WERI-Rb-1 (cell line): ENCODE results near the gene USP54.

Source experiments
- DNase-seq: peaks from one replicate; pipeline ENCODE4 v3.0.0-alpha.2; 2020
- H3K27ac ChIP-seq: fragments of 250-450 bp; sonication (Bioruptor Pico); 2 replicates; pipeline ENCODE4 v1.5.1; 2020; ENCODE audit warnings: mild to moderate bottlenecking, moderate library complexity
- H3K27me3 ChIP-seq: fragments of 250-450 bp; sonication (Bioruptor Pico); 2 replicates; pipeline ENCODE4 v1.5.1; 2021; ENCODE audit warnings: mild to moderate bottlenecking, low read depth, moderate library complexity; ENCODE audit not compliant: insufficient read depth, severe bottlenecking
- H3K36me3 ChIP-seq: fragments of 250-450 bp; sonication (Bioruptor Pico); 2 replicates; pipeline ENCODE4 v1.5.1; 2020; ENCODE audit warnings: mild to moderate bottlenecking, moderate library complexity
- H3K4me3 ChIP-seq: 2 replicates; pipeline ENCODE4 v1.5.1; 2011; ENCODE audit warnings: low read depth, mild to moderate bottlenecking, control low read depth, low read length
- H3K9me3 ChIP-seq: fragments of 250-450 bp; sonication (Bioruptor Pico); 2 replicates; pipeline ENCODE4 v1.5.1; 2021; ENCODE audit warnings: mild to moderate bottlenecking, moderate library complexity; ENCODE audit not compliant: severe bottlenecking
- TF ChIP-seq, protein P1 (sequence below): IDR thresholded peaks from 2 replicates; pipeline ENCODE4 v1.5.1; 2011; ENCODE audit warnings: low read depth, mild to moderate bottlenecking, control low read depth, inconsistent platforms, low read length

The USP54 gene

DNA sequence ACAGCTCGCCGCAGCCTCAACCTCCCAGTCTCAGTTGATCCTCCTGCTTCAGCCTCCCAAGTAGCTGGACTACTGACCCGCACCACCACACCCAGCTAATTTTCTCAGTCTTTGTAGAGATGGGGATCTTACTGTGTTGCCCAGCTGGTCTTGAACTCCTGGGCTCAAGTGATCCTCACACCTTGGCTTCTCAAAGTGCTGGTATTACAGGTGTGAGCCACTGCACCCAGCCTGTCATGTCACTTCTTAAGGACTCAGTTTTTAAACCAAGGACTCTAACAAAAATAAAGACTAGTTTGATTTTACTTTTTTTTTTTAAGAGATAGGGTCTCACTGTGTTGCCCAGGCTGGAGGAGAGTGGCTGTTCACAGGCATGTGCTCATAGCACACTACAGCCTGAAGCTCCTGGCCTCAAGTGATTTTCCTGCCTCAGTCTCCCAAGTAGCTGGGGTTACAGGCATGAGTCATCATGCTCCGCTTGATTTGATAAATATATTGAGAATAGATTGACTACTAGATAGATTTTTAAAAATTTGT lies 78.9 kb downstream of the USP54 start:
- Histone ChIP-seq H3K27ac (no peak overlapping the region), H3K9me3 (no peaks in the 10 kb centered on the region), H3K4me3 (no peak overlapping the region), H3K36me3 (peaks cover 8% of the 10 kb centered on the region), H3K27me3 (no peaks in the 10 kb centered on the region)
- TF ChIP-seq, protein P1, sequence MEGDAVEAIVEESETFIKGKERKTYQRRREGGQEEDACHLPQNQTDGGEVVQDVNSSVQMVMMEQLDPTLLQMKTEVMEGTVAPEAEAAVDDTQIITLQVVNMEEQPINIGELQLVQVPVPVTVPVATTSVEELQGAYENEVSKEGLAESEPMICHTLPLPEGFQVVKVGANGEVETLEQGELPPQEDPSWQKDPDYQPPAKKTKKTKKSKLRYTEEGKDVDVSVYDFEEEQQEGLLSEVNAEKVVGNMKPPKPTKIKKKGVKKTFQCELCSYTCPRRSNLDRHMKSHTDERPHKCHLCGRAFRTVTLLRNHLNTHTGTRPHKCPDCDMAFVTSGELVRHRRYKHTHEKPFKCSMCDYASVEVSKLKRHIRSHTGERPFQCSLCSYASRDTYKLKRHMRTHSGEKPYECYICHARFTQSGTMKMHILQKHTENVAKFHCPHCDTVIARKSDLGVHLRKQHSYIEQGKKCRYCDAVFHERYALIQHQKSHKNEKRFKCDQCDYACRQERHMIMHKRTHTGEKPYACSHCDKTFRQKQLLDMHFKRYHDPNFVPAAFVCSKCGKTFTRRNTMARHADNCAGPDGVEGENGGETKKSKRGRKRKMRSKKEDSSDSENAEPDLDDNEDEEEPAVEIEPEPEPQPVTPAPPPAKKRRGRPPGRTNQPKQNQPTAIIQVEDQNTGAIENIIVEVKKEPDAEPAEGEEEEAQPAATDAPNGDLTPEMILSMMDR, result no peak
- DNase-seq, result no peak

GRCh38 chr10:73509695-73510094 lies 81.4 kb downstream of the USP54 start:
- H3K27me3 ChIP-seq, result no peaks in the 10 kb centered on the region
- H3K36me3 ChIP-seq, result no peaks in the 10 kb centered on the region; the same call in 1 of the 2 replicates
- TF ChIP-seq, protein P1, result no peak
- no peak for DNase-seq
- no peak overlapping the region for H3K27ac ChIP-seq
- no peak overlapping the region for H3K4me3 ChIP-seq
- no peaks in the 10 kb centered on the region for H3K9me3 ChIP-seq

GRCh38 chr10:73506491-73506890 lies 84.7 kb downstream of the USP54 start:
- DNase-seq, result no peak
- TF ChIP-seq, protein P1, result no peak
- H3K27me3 ChIP-seq, result no peaks in the 10 kb centered on the region
- peaks cover 6% of the 10 kb centered on the region for H3K36me3 ChIP-seq
- H3K27ac ChIP-seq, result no peak overlapping the region
- H3K4me3 ChIP-seq, result no peak overlapping the region
- H3K9me3 ChIP-seq, result no peaks in the 10 kb centered on the region

- no peaks in the 10 kb centered on the region for H3K9me3 ChIP-seq
- peaks cover 6% of the 10 kb centered on the region for H3K36me3 ChIP-seq
- DNase-seq, result no peak
- H3K27ac ChIP-seq, result no peak overlapping the region
- TF ChIP-seq, protein P1, result no peak
- no peak overlapping the region for H3K4me3 ChIP-seq
- no peaks in the 10 kb centered on the region for H3K27me3 ChIP-seq
Measured at GRCh38 chr10:73506074-73506473, 85.1 kb downstream of the USP54 start.

DNA sequence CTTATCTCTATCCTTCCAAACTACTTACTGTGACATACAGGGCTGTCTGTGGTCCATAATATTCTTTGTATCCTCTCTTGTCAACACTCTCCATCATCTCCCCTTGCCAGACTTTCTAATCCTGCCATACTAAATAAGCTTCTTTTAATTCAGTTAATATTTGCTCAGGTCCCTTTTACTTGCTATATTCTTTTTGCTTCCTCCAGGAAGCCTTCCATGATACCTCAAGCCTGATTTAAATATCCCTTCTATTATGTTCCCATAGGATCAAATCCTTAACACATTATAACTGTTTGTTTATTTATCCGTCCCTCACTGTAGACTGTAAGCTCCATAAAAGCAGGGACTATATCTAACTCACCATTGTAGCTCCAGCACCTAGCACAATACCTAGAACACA lies 88.1 kb downstream of the USP54 start:
- H3K27ac ChIP-seq, result no peak overlapping the region
- H3K27me3 ChIP-seq, result no peaks in the 10 kb centered on the region
- DNase-seq, result no peak
- H3K9me3 ChIP-seq, result no peaks in the 10 kb centered on the region
- TF ChIP-seq, protein P1, result no peak
- H3K36me3 ChIP-seq, result peaks cover 16% of the 10 kb centered on the region
- H3K4me3 ChIP-seq, result no peak overlapping the region

GRCh38 chr10:73501651-73502050 lies 89.5 kb downstream of the USP54 start:
- H3K9me3 ChIP-seq, result no peaks in the 10 kb centered on the region
- TF ChIP-seq, protein P1, result no peak
- H3K27me3 ChIP-seq, result no peaks in the 10 kb centered on the region
- no peak for DNase-seq
- H3K36me3 ChIP-seq, result peaks cover 21% of the 10 kb centered on the region
- no peak overlapping the region for H3K27ac ChIP-seq
- no peak overlapping the region for H3K4me3 ChIP-seq
